Frontal cortex (tissue), 4 donors: Measurements from ENCODE around the gene GRB7. TPM values are rescaled to one million over a fixed set of nuclear protein-coding genes. Genes with fewer than 3 reads are reported as not detected.
A peak's percentile ranks its signal among the peaks of the same experiment; 100 is the strongest.
"Not testable (repeated sequence)": the region's sequence is repeated elsewhere in the genome, so short reads cannot be mapped to it uniquely, and the experiment has no call there.

Source experiments
- DNase-seq, 2 donors: peaks; one replicate each; pipeline ENCODE4 v3.0.0; 2012; ENCODE audit warnings: low spot score in 2 of 2
- FAIRE-seq: peaks from 2 replicates; lab custom pipeline; 2012; peaks lifted over from hg19 to GRCh38; lab: Jason Lieb, UNC
- total RNA-seq: library from RNA; depleted of rRNA; stranded (reverse); fragments of >200 nt; gene quantifications from one replicate; pipeline ENCODE4 v1.2.3, GENCODE V29; 2014
- donor health status: control.
- donor health status: control.
- donor health status: control.

GRB7 gene
- not detected for total RNA-seq

GRCh38 chr17:39737760-39738567 lies at the start of gene GRB7:
TSS of gene GRB7 (plus strand) at chr17:39737938. CDS start at chr17:39742302, 4,364 bp downstream.
- DNase-seq, result no peak
- no peak for FAIRE-seq

GRCh38 chr17:39688475-39688835 lies 49.3 kb upstream of the GRB7 start:
- FAIRE-seq, result no peak

GRCh38 chr17:39688945-39689344 lies 48.8 kb upstream of the GRB7 start:
- no peak for DNase-seq
- no peak for FAIRE-seq

More at GRCh38 chr17:39688475-39688835, 49.3 kb upstream of the GRB7 start:
- DNase-seq, result no peak

GRCh38 chr17:39694593-39694992 lies 43.1 kb upstream of the GRB7 start:
- FAIRE-seq (no peak), DNase-seq (no peak)

GRCh38 chr17:39695089-39695474 lies 42.7 kb upstream of the GRB7 start:
- FAIRE-seq (no peak), DNase-seq (no peak)

GRCh38 chr17:39696731-39697130 lies 41.0 kb upstream of the GRB7 start:
- DNase-seq (no peak), FAIRE-seq (no peak)

GRCh38 chr17:39697961-39698360 lies 39.8 kb upstream of the GRB7 start:
- DNase-seq (no peak), FAIRE-seq (no peak)

GRCh38 chr17:39699157-39699817 lies 38.5 kb upstream of the GRB7 start:
- FAIRE-seq, DNase-seq: not testable (repeated sequence)

GRCh38 chr17:39699818-39700147 lies 38.0 kb upstream of the GRB7 start, which contains the start of gene ERBB2:
TSS of gene ERBB2 (plus strand) at chr17:39700064. CDS start at chr17:39700239, 175 bp downstream.
- FAIRE-seq (no peak), DNase-seq (peak; percentile 39 to 60)

- FAIRE-seq (no peak), DNase-seq (peak in 1 of 2 donors; percentile 48)
Observed at GRCh38 chr17:39700148-39700987, 37.4 kb upstream of the GRB7 start.

- no peak for FAIRE-seq
- no peak for DNase-seq
Observed at GRCh38 chr17:39701012-39701783, 36.5 kb upstream of the GRB7 start.

- no peak for FAIRE-seq
- DNase-seq, result no peak
Observed at GRCh38 chr17:39701784-39702422, 35.8 kb upstream of the GRB7 start.

GRCh38 chr17:39702901-39703893 lies 34.5 kb upstream of the GRB7 start:
- DNase-seq, result no peak
- FAIRE-seq, result no peak

- no peak for FAIRE-seq
Observed at GRCh38 chr17:39703913-39704312, 33.8 kb upstream of the GRB7 start.

GRCh38 chr17:39704821-39705551 lies 32.8 kb upstream of the GRB7 start:
- FAIRE-seq (no peak), DNase-seq (no peak)

More at GRCh38 chr17:39703913-39704312, 33.8 kb upstream of the GRB7 start:
- DNase-seq, result no peak

GRCh38 chr17:39705786-39706348 lies 31.9 kb upstream of the GRB7 start:
- DNase-seq (no peak), FAIRE-seq (no peak)

GRCh38 chr17:39706383-39706782 lies 31.4 kb upstream of the GRB7 start:
- no peak for FAIRE-seq
- DNase-seq, result no peak
